OCI-LY7 (cell line): ENCODE data around the gene ADGRG3.

Experiments
- EZH2phosphoT487 ChIP-seq: fragments of 200-600 bp; sonication (generic); IDR thresholded peaks from 2 replicates; pipeline ENCODE4 v1.6.1; 2018; ENCODE audit warnings: low read depth, borderline replicate concordance, mild to moderate bottlenecking, mixed run types, antibody characterized with exemption, low read length, moderate library complexity, mixed read lengths
- TF ChIP-seq, protein P1 (sequence below): fragments of 200-600 bp; sonication (generic); conservative IDR thresholded peaks from 2 replicates; pipeline ENCODE4 v1.5.1; 2014; ENCODE audit warnings: mild to moderate bottlenecking, antibody characterized with exemption, low read length, moderate library complexity, mixed read lengths

DNA sequence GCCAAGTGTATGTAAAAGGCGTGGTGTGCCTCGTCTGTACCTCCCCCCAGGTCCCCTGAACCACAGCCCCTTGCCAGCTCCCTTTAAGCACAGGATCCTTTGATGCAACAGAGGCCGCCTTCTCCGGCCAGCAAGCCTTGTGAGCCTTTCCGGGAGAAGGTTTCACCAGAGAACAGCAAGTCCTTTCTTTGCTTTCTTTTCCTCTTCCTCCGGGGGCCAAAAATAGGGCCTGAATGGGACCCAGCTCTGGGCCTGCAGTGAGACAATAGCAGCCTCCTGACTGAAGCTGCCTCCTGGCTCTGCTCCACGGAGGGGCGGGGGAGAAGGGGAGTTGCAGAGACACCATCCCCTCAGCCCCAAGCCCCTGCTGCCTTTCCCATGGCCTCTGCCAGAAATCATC lies 30.7 kb upstream of the ADGRG3 start:
- TF ChIP-seq, protein P1, sequence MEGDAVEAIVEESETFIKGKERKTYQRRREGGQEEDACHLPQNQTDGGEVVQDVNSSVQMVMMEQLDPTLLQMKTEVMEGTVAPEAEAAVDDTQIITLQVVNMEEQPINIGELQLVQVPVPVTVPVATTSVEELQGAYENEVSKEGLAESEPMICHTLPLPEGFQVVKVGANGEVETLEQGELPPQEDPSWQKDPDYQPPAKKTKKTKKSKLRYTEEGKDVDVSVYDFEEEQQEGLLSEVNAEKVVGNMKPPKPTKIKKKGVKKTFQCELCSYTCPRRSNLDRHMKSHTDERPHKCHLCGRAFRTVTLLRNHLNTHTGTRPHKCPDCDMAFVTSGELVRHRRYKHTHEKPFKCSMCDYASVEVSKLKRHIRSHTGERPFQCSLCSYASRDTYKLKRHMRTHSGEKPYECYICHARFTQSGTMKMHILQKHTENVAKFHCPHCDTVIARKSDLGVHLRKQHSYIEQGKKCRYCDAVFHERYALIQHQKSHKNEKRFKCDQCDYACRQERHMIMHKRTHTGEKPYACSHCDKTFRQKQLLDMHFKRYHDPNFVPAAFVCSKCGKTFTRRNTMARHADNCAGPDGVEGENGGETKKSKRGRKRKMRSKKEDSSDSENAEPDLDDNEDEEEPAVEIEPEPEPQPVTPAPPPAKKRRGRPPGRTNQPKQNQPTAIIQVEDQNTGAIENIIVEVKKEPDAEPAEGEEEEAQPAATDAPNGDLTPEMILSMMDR: no peak
- TF ChIP-seq EZH2phosphoT487: no peak
